GM10266 (cell line): Measurements from ENCODE around the gene SLC22A23.

Experiments
- DNase-seq: peaks from one replicate; pipeline ENCODE4 v3.0.0; 2012; ENCODE audit errors: extremely low spot score
- CTCF ChIP-seq: IDR thresholded peaks from 2 replicates; pipeline ENCODE4 v1.5.1; 2012; ENCODE audit warnings: mild to moderate bottlenecking, low read depth; ENCODE audit not compliant: control insufficient read depth, insufficient read depth; ENCODE audit errors: missing control alignments

The SLC22A23 gene

GRCh38 chr6:3322366-3322890, 134.4 kb downstream of the SLC22A23 start:
- TF ChIP-seq CTCF = no peak
- no peak for DNase-seq

GRCh38 chr6:3321875-3322274, 135.0 kb downstream of the SLC22A23 start:
- DNase-seq = no peak
- no peak for TF ChIP-seq CTCF

- no peak for TF ChIP-seq CTCF
Measured at GRCh38 chr6:3321042-3321441, 135.8 kb downstream of the SLC22A23 start.

GRCh38 chr6:3320238-3320811, 136.5 kb downstream of the SLC22A23 start:
- no peak for DNase-seq
- no peak for TF ChIP-seq CTCF

More at GRCh38 chr6:3321042-3321441, 135.8 kb downstream of the SLC22A23 start:
- DNase-seq = no peak

- no peak for DNase-seq
- no peak for TF ChIP-seq CTCF
Measured at GRCh38 chr6:3319610-3320200, 137.1 kb downstream of the SLC22A23 start.

GRCh38 chr6:3318821-3319540, 137.9 kb downstream of the SLC22A23 start:
- no peak for TF ChIP-seq CTCF

GRCh38 chr6:3318226-3318625, 138.6 kb downstream of the SLC22A23 start:
- no peak for TF ChIP-seq CTCF

More at GRCh38 chr6:3318821-3319540, 137.9 kb downstream of the SLC22A23 start:
- no peak for DNase-seq

More at GRCh38 chr6:3318226-3318625, 138.6 kb downstream of the SLC22A23 start:
- no peak for DNase-seq
